ENCODE measurements around the gene TRAPPC13. TPM values are rescaled to one million over a fixed set of nuclear protein-coding genes. Genes with fewer than 3 reads are reported as not detected.
"Not testable (repeated sequence)": the region's sequence is repeated elsewhere in the genome, so short reads cannot be mapped to it uniquely, and the experiment has no call there.

The TRAPPC13 gene
- total and polyA plus RNA-seq, 2 of the 4 experiments (the other 2 are of a cell fraction), result 10.1 to 17.2 TPM

DNA sequence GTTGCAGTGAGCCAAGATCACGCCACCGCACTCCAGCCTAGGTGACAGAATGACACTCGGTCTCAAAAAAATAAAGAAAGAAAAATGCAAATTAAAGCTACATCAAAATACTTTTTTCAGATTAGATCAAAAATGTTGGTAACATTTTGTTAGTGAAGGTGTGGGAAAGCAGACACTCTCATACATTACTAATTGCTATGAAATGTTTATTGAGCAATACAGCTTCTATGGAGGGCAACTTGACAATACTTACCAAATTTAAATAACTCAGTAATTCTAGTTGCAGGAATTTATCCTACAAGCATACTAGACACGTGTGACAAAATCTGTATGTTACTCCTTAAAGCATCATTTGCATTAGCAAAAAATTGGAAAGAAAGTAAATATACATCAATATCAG, 4.8 kb upstream of the TRAPPC13 start:
- H3K9ac ChIP-seq (ENCODE audit: low read depth, low read length), result no peak overlapping the region
- H3K9me1 ChIP-seq (ENCODE audit: insufficient read depth, low read length), result 0 out of 2 replicates have a peak, but pooled peaks cover 2% of the 10 kb centered on the region
- H3K14ac ChIP-seq (replicated peaks; ENCODE audit: low read depth, low read length), result no peak overlapping the region
- intact Hi-C loops (cut with micrococcal nuclease), result loop anchor here (10.0 kb wide), 1 partner anchor 525 kb away; the partner anchor contains the start of gene SREK1
- dilution Hi-C loops (cut with HindIII; ENCODE audit: low sequenced_read_pairs, unreplicated experiment), result no loop called here
- H3K23ac ChIP-seq (ENCODE audit: low read depth, low read length), result no peak overlapping the region
- TF ChIP-seq SMC3 (IDR thresholded peaks at IDR 0.05; ENCODE audit: low read depth, low read length) (no peak), CEBPB (IDR thresholded peaks at IDR 0.05; ENCODE audit: low read depth, low read length) (0 out of 2 replicates have a peak, but pooled peaks have one; percentile 36), BHLHE40 (IDR thresholded peaks at IDR 0.05; ENCODE audit: low read depth, low read length) (no peak)
- no peak overlapping the region for H2AK9ac ChIP-seq (replicated peaks; ENCODE audit: low read depth, low read length, poor library complexity)
- no peak for DNase-seq
- no peak overlapping the region for H3K27ac ChIP-seq (ENCODE audit: insufficient read depth, low read length)
- H3K27me3 ChIP-seq (ENCODE audit: control insufficient read depth, insufficient read depth, low read length), result no peaks in the 10 kb centered on the region
- BruUV-seq (replicated peaks), result no TSS peak
- no peaks in the 10 kb centered on the region for H3K4me1 ChIP-seq (ENCODE audit: control insufficient read depth, insufficient read depth, low read length)
- H2BK15ac ChIP-seq (ENCODE audit: low read depth, low read length), result no peak overlapping the region
- no peak overlapping the region for H3K56ac ChIP-seq (ENCODE audit: extremely low read depth, insufficient read depth, low read length)
- no peaks in the 10 kb centered on the region for H3K9me3 ChIP-seq (ENCODE audit: control insufficient read depth, insufficient read depth, low read length)
- no peak overlapping the region for H2AK5ac ChIP-seq (ENCODE audit: low read depth, low read length)
- ChIA-PET CTCF (no interaction called here), POLR2A (ENCODE audit: unreplicated experiment) (no interaction called here)
- ATAC-seq (ENCODE audit: low read depth), result no peak
- no peak overlapping the region for H3K4me2 ChIP-seq (ENCODE audit: low read depth, low read length)
- no peak overlapping the region for H2BK5ac ChIP-seq (ENCODE audit: low read depth, low read length, poor library complexity, severe bottlenecking)
- H3K79me1 ChIP-seq (ENCODE audit: low read depth in 1 of 2, low read length in 2 of 2), result peaks cover 15 to 34% of the 10 kb centered on the region in 2 experiments
- H4K91ac ChIP-seq (ENCODE audit: insufficient read depth, low read depth, low read length), result no peak overlapping the region
- no peak overlapping the region for H2BK120ac ChIP-seq (ENCODE audit: low read depth, low read length)
- no CpG with 5 or more reads among the region's 4 CpGs for WGBS, 2 experiments (ENCODE audit: extremely low coverage in 2 of 2, insufficient read length in 1 of 2)
- no peak overlapping the region for H3K4me3 ChIP-seq (ENCODE audit: insufficient read depth, low read depth, low read length)
- peaks cover 7% of the 10 kb centered on the region for H3K36me3 ChIP-seq (ENCODE audit: control insufficient read depth, insufficient read depth, low read length)
- in situ Hi-C loops (cut with MboI; ENCODE audit: low sequenced_read_pairs), result no loop called here
- peaks cover 7% of the 10 kb centered on the region; the same call in 1 of the 2 replicates for H4K20me1 ChIP-seq (ENCODE audit: insufficient read depth, low read length)
- no peak overlapping the region for H2AFZ ChIP-seq (replicated peaks; ENCODE audit: low read length, poor library complexity)
- no peak overlapping the region for H2BK20ac ChIP-seq (ENCODE audit: low read depth, low read length)
- H3K18ac ChIP-seq (ENCODE audit: low read depth, low read length), result no peak overlapping the region
- no peak overlapping the region for H4K8ac ChIP-seq (ENCODE audit: low read depth in 2 of 2, low read length in 2 of 2)
- no peak overlapping the region for H4K5ac ChIP-seq (ENCODE audit: low read depth, low read length)
- no peak overlapping the region for H3K4ac ChIP-seq (ENCODE audit: low read depth, low read length)

DNA sequence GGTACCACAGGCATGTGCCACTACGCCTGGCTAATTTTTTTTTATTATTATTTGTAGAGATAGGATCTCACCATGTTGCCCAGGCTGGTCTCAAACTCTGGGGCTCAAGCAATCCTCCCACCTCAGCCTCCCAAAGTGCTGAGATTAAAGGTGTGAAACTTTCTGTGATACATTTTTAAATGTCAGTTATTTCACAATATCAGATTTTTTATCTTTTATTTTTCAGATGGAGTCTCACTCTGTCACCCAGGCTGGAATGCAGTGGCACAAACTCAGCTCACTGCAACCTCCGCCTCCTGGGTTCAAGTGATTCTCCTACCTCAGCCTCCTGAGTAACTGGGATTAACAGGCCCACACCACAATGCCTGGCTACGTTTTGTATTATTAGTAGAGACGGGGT, 2.9 kb upstream of the TRAPPC13 start:
- H2AK9ac ChIP-seq (replicated peaks; ENCODE audit: low read depth, low read length, poor library complexity); H4K91ac ChIP-seq (ENCODE audit: insufficient read depth, low read depth, low read length); H3K4me2 ChIP-seq (ENCODE audit: low read depth, low read length); dilution Hi-C loops (cut with HindIII; ENCODE audit: low sequenced_read_pairs, unreplicated experiment); H2BK5ac ChIP-seq (ENCODE audit: low read depth, low read length, poor library complexity, severe bottlenecking); H3K23ac ChIP-seq (ENCODE audit: low read depth, low read length); ATAC-seq (ENCODE audit: low read depth); H3K56ac ChIP-seq (ENCODE audit: extremely low read depth, insufficient read depth, low read length); CTCF ChIA-PET; POLR2A ChIA-PET (ENCODE audit: unreplicated experiment); H4K5ac ChIP-seq (ENCODE audit: low read depth, low read length); H2AK5ac ChIP-seq (ENCODE audit: low read depth, low read length); H3K4me3 ChIP-seq (ENCODE audit: insufficient read depth, low read depth, low read length); H3K18ac ChIP-seq (ENCODE audit: low read depth, low read length); H4K20me1 ChIP-seq (ENCODE audit: insufficient read depth, low read length); H4K8ac ChIP-seq (ENCODE audit: low read depth in 2 of 2, low read length in 2 of 2); BruUV-seq (replicated peaks); H3K36me3 ChIP-seq (ENCODE audit: control insufficient read depth, insufficient read depth, low read length); H2AFZ ChIP-seq (replicated peaks; ENCODE audit: low read length, poor library complexity); in situ Hi-C loops (cut with MboI; ENCODE audit: low sequenced_read_pairs); H3K9me1 ChIP-seq (ENCODE audit: insufficient read depth, low read length); H3K4ac ChIP-seq (ENCODE audit: low read depth, low read length); H2BK15ac ChIP-seq (ENCODE audit: low read depth, low read length); H2BK20ac ChIP-seq (ENCODE audit: low read depth, low read length); H3K27ac ChIP-seq (ENCODE audit: insufficient read depth, low read length); DNase-seq; H3K9me3 ChIP-seq (ENCODE audit: control insufficient read depth, insufficient read depth, low read length); H3K4me1 ChIP-seq (ENCODE audit: control insufficient read depth, insufficient read depth, low read length); H3K14ac ChIP-seq (replicated peaks; ENCODE audit: low read depth, low read length); H2BK120ac ChIP-seq (ENCODE audit: low read depth, low read length); H3K27me3 ChIP-seq (ENCODE audit: control insufficient read depth, insufficient read depth, low read length); H3K9ac ChIP-seq (ENCODE audit: low read depth, low read length): not testable (repeated sequence)
- no CpG with 5 or more reads among the region's 4 CpGs for WGBS, 2 experiments (ENCODE audit: extremely low coverage in 2 of 2, insufficient read length in 1 of 2)
- intact Hi-C loops (cut with micrococcal nuclease), result loop anchor here (10.0 kb wide), 1 partner anchor 523 kb away; the partner anchor contains the start of gene SREK1
- H3K79me1 ChIP-seq (ENCODE audit: low read depth in 1 of 2, low read length in 2 of 2), result peaks cover 11 to 41% of the 10 kb centered on the region in 2 experiments
